ENCODE results near the gene CEBPA. TPM values are rescaled to one million over a fixed set of nuclear protein-coding genes. Genes with fewer than 3 reads are reported as not detected.

Gene CEBPA
- total RNA-seq, 4 donors from 2014 or later: 86.3 to 360 (median 196) TPM

DNA sequence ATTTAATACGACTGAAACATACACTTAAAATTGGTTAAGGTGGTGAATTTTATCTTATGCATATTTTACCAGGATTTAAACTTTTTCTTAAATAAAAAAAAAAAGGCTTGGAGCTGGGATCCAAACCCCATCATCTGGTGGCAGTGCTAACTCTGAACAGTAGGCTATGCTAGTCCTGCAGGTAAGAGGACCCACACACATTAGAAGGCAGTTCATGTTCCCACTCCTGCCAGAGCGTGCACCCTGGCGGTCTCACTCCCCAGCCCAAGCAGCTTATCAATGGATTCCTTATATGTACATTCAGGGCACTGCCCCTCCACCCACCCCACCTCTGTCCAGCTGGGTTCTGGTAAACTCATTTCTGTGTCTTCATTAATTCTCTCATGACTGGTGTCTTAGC lies 31.3 kb upstream of the CEBPA start:
- TF ChIP-seq POLR2A (IDR thresholded peaks at IDR 0.05): no peak
- TF ChIP-seq CTCF (IDR thresholded peaks at IDR 0.05): no peak
- TF ChIP-seq EP300 (IDR thresholded peaks at IDR 0.05): no peak
- no peak for TF ChIP-seq POLR2AphosphoS5 (IDR thresholded peaks at IDR 0.05)
- Histone ChIP-seq H3K4me1 (peaks cover 6% of the 10 kb centered on the region), H3K27me3 (no peaks in the 10 kb centered on the region), H3K9me3 (no peaks in the 10 kb centered on the region), H3K27ac (no peak overlapping the region), H3K36me3 (no peaks in the 10 kb centered on the region), H3K4me3 (no peak overlapping the region)
- 87% methylated on average over 3 of the region's 3 CpGs for WGBS
- no peak for DNase-seq (ENCODE audit: low spot score in 2 of 2)

DNA sequence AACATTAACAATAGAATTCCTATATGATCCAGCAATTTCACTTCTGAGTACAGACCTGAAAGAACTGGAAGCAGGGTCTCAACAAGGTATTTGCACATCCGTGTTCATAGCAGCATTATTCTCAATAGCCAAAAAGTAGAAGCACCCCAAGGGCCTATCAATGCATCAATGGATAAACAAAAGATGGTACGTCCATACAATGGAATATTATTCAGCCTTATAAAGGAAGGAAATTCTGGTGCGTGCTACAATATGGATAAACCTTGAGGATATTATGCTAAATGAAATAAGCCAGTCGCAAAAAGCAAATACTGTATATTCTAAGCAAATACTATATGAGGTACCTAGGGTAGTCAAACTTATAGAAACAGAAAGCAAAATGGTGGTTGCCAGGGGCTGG lies 30.8 kb upstream of the CEBPA start:
- DNase-seq (ENCODE audit: low spot score in 2 of 2): no peak
- TF ChIP-seq EP300 (IDR thresholded peaks at IDR 0.05): no peak
- TF ChIP-seq POLR2AphosphoS5 (IDR thresholded peaks at IDR 0.05): no peak
- no peak for TF ChIP-seq POLR2A (IDR thresholded peaks at IDR 0.05)
- TF ChIP-seq CTCF (IDR thresholded peaks at IDR 0.05): no peak
- 95% methylated on average over 4 of the region's 4 CpGs for WGBS
- Histone ChIP-seq H3K4me1 (peaks cover 6% of the 10 kb centered on the region), H3K9me3 (no peaks in the 10 kb centered on the region), H3K4me3 (no peak overlapping the region), H3K27me3 (no peaks in the 10 kb centered on the region), H3K36me3 (no peaks in the 10 kb centered on the region), H3K27ac (no peak overlapping the region)

GRCh38 chr19:33332248-33332647 lies 29.9 kb upstream of the CEBPA start:
- no peaks in the 10 kb centered on the region for H3K9me3 ChIP-seq
- WGBS: 66% methylated on average over 5 of the region's 5 CpGs
- H3K27me3 ChIP-seq: no peaks in the 10 kb centered on the region
- H3K27ac ChIP-seq: no peak overlapping the region
- H3K36me3 ChIP-seq: no peaks in the 10 kb centered on the region
- DNase-seq (ENCODE audit: low spot score in 2 of 2): no peak
- TF ChIP-seq CTCF (IDR thresholded peaks at IDR 0.05) (no peak), POLR2A (IDR thresholded peaks at IDR 0.05) (no peak), EP300 (IDR thresholded peaks at IDR 0.05) (no peak), POLR2AphosphoS5 (IDR thresholded peaks at IDR 0.05) (no peak)
- peaks cover 6% of the 10 kb centered on the region for H3K4me1 ChIP-seq
- no peak overlapping the region for H3K4me3 ChIP-seq

DNA sequence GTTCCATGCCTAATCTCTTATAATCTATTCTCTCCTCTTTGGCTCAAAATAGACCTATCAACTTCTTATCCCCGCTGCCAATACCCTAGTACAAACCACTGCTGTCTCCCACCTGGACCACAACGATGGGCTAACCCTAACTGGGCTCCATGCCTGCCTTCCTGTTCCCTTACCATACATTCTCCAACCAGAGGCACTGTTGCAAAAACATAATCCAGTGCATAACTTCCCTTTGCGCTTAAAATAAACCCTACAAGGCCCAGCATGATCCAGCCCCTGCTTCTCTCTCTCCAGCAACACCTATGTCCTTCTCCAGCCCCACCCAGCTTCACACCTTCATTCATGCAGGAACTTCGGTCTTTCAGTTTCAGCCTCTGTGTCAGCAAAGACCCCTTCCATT lies 27.4 kb upstream of the CEBPA start:
- 79% methylated on average over 4 of the region's 4 CpGs for WGBS
- H3K27me3 ChIP-seq: no peaks in the 10 kb centered on the region
- H3K4me1 ChIP-seq: peaks cover 10% of the 10 kb centered on the region
- H3K9me3 ChIP-seq: no peaks in the 10 kb centered on the region
- no peak for TF ChIP-seq CTCF (IDR thresholded peaks at IDR 0.05)
- no peak for TF ChIP-seq POLR2A (IDR thresholded peaks at IDR 0.05)
- TF ChIP-seq EP300 (IDR thresholded peaks at IDR 0.05): no peak
- no peak for TF ChIP-seq POLR2AphosphoS5 (IDR thresholded peaks at IDR 0.05)
- no peak overlapping the region for H3K27ac ChIP-seq
- H3K4me3 ChIP-seq: no peak overlapping the region
- DNase-seq (ENCODE audit: low spot score in 2 of 2): no peak
- H3K36me3 ChIP-seq: no peaks in the 10 kb centered on the region

DNA sequence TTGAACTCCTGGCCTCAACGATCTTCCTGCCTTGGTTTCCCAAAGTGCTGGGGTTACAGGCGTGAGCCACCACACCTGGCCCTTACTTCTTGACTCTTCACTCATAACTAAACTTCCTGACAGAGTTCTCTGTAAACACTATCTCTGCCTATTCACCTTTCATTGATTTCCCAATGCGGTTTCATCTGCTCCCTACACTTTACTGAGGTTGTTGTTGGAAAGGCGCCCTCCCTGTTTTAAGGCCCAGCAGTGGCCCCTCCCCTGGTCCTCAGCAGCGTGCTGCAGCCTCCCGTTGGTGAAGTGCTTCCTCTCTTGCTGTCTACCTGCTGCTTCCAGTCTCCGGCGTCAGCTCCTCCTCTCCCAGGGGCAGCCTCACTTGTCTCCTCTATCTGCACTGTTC lies 26.7 kb upstream of the CEBPA start:
- WGBS: 79% methylated on average over 8 of the region's 8 CpGs

More for the DNA sequence above, 26.7 kb upstream of the CEBPA start:
- no peak for TF ChIP-seq POLR2A (IDR thresholded peaks at IDR 0.05)
- no peak for TF ChIP-seq EP300 (IDR thresholded peaks at IDR 0.05)
- TF ChIP-seq POLR2AphosphoS5 (IDR thresholded peaks at IDR 0.05): no peak
- TF ChIP-seq CTCF (IDR thresholded peaks at IDR 0.05): no peak
- H3K27me3 ChIP-seq: no peaks in the 10 kb centered on the region
- H3K27ac ChIP-seq: no peak overlapping the region
- no peaks in the 10 kb centered on the region for H3K36me3 ChIP-seq
- no peak overlapping the region for H3K4me3 ChIP-seq
- no peaks in the 10 kb centered on the region for H3K9me3 ChIP-seq
- DNase-seq (ENCODE audit: low spot score in 2 of 2): no peak
- peaks cover 10% of the 10 kb centered on the region for H3K4me1 ChIP-seq

Data from suprapubic skin (tissue), 4 donors.